ENCODE results near the gene USP3. TPM values are rescaled to one million over a fixed set of nuclear protein-coding genes. Genes with fewer than 3 reads are reported as not detected.
A peak's percentile ranks its signal among the peaks of the same experiment; 100 is the strongest.

USP3 gene
- total and polyA plus RNA-seq, 10 donors, result 29.5 to 136 (median 95.0) TPM

DNA sequence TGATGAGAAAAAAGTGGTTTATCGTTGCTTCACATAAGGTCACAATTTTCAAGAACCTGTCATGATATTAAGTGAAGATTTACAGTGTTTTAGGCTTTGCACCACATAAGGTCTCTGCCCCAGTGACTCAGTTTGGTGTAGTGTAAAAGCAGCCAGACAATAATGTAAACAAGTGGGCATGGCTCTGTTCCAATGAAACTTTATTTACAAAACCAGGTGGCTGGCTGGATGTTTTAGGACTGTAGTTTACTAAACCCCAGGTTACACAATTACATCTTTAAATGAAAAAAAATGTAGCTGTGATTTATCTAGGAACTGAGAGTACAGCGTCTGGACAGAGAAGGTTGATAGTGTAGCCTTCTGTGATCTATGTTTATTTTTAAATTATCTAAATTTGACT is 83.1 kb downstream of the USP3 start:
- H3K4me3 ChIP-seq, result no peak overlapping the region
- no peak for TF ChIP-seq POLR2AphosphoS5 (IDR thresholded peaks at IDR 0.05)
- TF ChIP-seq POLR2A (IDR thresholded peaks at IDR 0.05), result no peak
- TF ChIP-seq, protein P1, sequence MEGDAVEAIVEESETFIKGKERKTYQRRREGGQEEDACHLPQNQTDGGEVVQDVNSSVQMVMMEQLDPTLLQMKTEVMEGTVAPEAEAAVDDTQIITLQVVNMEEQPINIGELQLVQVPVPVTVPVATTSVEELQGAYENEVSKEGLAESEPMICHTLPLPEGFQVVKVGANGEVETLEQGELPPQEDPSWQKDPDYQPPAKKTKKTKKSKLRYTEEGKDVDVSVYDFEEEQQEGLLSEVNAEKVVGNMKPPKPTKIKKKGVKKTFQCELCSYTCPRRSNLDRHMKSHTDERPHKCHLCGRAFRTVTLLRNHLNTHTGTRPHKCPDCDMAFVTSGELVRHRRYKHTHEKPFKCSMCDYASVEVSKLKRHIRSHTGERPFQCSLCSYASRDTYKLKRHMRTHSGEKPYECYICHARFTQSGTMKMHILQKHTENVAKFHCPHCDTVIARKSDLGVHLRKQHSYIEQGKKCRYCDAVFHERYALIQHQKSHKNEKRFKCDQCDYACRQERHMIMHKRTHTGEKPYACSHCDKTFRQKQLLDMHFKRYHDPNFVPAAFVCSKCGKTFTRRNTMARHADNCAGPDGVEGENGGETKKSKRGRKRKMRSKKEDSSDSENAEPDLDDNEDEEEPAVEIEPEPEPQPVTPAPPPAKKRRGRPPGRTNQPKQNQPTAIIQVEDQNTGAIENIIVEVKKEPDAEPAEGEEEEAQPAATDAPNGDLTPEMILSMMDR (IDR thresholded peaks at IDR 0.05 in 8 of 11, conservative IDR thresholded peaks at IDR 0.05 in 3 of 11), result no peak
- H3K36me3 ChIP-seq, result peaks cover 4 to 100% (median 78%) of the 10 kb centered on the region in 6 donors
- intact Hi-C loops (cut with DNase I; ENCODE audit: low total_unique reads), result no loop called here
- WGBS, 5 donors, result 88 to 92% (median 89%) methylated on average over 2 of the region's 2 CpGs
- no peak for DNase-seq
- no peaks in the 10 kb centered on the region for H3K27me3 ChIP-seq (replicated peaks in 1 of 7)
- no peaks in the 10 kb centered on the region for H3K9me3 ChIP-seq
- peaks cover 0 to 5% (median 0%) of the 10 kb centered on the region in 6 donors for H3K4me1 ChIP-seq
- H3K27ac ChIP-seq, result no peak overlapping the region

DNA sequence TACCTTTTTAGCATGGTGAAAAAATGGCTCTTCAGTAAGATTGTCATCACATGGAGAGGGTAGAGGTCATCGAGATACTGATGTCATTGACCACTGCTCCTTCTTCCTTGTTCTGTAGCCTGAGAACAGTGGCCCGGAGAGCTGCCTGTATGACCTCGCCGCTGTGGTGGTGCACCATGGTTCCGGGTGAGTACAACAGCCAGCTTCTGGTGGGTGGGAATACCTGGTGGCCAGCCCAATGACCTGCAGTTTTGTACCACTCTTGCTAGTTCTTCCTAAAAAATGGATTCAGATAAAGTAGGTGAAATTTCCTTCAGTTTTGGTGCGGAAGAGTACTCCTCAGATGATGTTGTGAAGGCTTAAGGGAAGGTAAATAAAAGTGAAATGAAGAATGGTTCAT is 84.4 kb downstream of the USP3 start:
- H3K27me3 ChIP-seq (replicated peaks in 1 of 7), result no peaks in the 10 kb centered on the region
- intact Hi-C loops (cut with DNase I; ENCODE audit: low total_unique reads), result no loop called here
- DNase-seq, result no peak
- TF ChIP-seq, protein P1 (IDR thresholded peaks at IDR 0.05 in 8 of 11, conservative IDR thresholded peaks at IDR 0.05 in 3 of 11), result no peak
- TF ChIP-seq POLR2A (IDR thresholded peaks at IDR 0.05), result no peak
- peak in 1 of 3 donors; percentile 17 for TF ChIP-seq POLR2AphosphoS5 (IDR thresholded peaks at IDR 0.05)
- H3K9me3 ChIP-seq, result no peaks in the 10 kb centered on the region
- H3K4me1 ChIP-seq, result peaks cover 0 to 8% (median 0%) of the 10 kb centered on the region in 6 donors
- no peak overlapping the region for H3K4me3 ChIP-seq
- WGBS, 5 donors, result 93 to 100% (median 97%) methylated on average over 6 of the region's 6 CpGs
- no peak overlapping the region for H3K27ac ChIP-seq
- H3K36me3 ChIP-seq, result peaks cover 4 to 100% (median 76%) of the 10 kb centered on the region in 6 donors

DNA sequence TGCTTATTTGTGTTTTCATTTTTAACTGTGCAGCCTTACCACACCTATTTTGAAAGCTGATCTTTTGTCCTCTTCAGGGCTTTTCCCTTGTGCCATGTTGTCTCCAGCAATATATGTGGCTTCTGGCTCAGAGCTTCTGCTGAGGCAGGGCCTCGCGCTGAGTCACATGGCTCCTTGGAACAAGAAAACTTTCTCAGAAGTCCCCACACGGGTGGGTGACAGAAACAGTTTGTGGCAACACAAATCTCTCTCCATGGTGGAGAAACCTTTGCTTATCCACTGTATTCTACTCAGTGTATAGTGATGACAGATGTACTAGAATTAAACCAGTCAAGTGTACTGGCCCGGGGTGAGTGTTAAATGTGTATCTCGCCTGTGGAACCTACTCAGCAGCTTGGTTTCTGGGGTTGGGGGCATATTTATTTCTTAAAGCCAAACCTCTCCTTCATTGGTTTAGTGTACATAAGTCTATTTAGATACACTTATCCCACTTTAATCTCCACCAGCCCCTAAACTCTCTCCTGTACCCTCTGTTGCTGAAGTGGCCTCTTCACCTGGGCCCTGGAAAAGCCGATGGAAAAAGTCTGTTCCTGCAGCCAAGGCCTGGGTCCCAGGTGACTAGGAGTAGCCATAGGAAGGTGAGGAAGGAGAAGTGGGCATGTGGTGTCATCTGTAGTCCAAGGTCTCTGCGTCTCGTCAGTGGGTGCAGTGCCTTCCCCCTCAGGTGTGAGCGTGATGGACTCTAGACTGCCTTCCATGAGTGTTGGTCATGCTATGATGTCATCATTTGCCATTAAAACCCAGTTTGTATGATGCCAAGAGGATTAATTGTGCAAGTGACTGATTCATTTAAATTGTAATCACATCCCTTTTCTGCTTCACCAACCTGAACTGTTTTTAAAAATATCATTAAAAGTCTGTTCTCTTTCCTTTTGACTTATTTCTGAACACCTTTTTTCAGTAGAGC is 89.6 kb downstream of the USP3 start:
- Histone ChIP-seq H3K27me3 (replicated peaks in 1 of 7) (no peaks in the 10 kb centered on the region), H3K9me3 (no peaks in the 10 kb centered on the region), H3K4me1 (peaks cover 0 to 59% (median 35%) of the 10 kb centered on the region in 6 donors), H3K36me3 (peaks cover 0 to 62% (median 43%) of the 10 kb centered on the region in 6 donors), H3K27ac (peak overlapping the region in 5 of 8 donors; percentile 30 to 90 (median 46)), H3K4me3 (no peak overlapping the region)
- WGBS, 5 donors, result 73 to 84% (median 74%) methylated on average over 9 of the region's 9 CpGs
- intact Hi-C loops (cut with DNase I; ENCODE audit: low total_unique reads), result loop anchor here (10.0 kb wide), 1 partner anchor 119 kb away; no protein-coding TSS in a partner anchor
- no peak for DNase-seq
- no peak for TF ChIP-seq POLR2A (IDR thresholded peaks at IDR 0.05)
- TF ChIP-seq POLR2AphosphoS5 (IDR thresholded peaks at IDR 0.05), result no peak
- TF ChIP-seq, protein P1 (IDR thresholded peaks at IDR 0.05 in 8 of 11, conservative IDR thresholded peaks at IDR 0.05 in 3 of 11), result no peak

DNA sequence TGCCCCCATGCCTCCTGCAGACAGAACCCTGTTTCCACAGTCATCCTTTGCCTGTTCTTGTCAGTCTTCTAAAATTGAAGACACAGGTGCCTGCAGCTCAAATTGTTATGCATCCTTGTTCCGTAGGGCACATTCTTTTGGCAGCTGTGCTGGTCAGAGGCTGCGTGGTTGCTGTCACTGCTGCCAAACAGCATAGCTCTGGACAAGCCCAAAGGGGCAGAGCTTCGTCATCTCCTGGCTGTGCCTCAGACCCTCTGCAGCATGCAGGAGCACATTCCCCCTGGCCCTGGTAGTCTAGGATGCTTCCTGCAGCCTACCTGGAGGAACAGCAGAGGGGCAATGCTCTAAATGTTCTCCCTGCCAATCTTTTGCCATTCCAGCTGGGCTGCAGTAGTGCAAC is 90.7 kb downstream of the USP3 start:
- no peak for DNase-seq
- TF ChIP-seq POLR2AphosphoS5 (IDR thresholded peaks at IDR 0.05) (peak; percentile 16 to 41 (median 34)), POLR2A (IDR thresholded peaks at IDR 0.05) (no peak)
- TF ChIP-seq, protein P1 (IDR thresholded peaks at IDR 0.05 in 8 of 11, conservative IDR thresholded peaks at IDR 0.05 in 3 of 11), result no peak
- H3K27me3 ChIP-seq (replicated peaks in 1 of 7), result no peaks in the 10 kb centered on the region
- intact Hi-C loops (cut with DNase I; ENCODE audit: low total_unique reads), result loop anchor here (10.0 kb wide), 1 partner anchor 120 kb away; no protein-coding TSS in a partner anchor
- H3K9me3 ChIP-seq, result no peaks in the 10 kb centered on the region
- peaks cover under 1 to 70% (median 46%) of the 10 kb centered on the region in 6 donors for H3K4me1 ChIP-seq
- H3K27ac ChIP-seq, result peak overlapping the region in 6 of 8 donors; percentile 4 to 90 (median 43)
- no peak overlapping the region for H3K4me3 ChIP-seq
- H3K36me3 ChIP-seq, result peaks cover 0 to 51% (median 32%) of the 10 kb centered on the region in 6 donors
- 78 to 89% (median 86%) methylated on average over 3 of the region's 3 CpGs for whole genome bisulfite sequencing, 5 donors
